Measurements from ENCODE around the gene TAF9.

TAF9 gene

GRCh38 chr5:69369340-69370121, at the start of gene TAF9, which contains the start of the genes AK6 and RAD17:
Gene TAF9 (minus strand): TSS chr5:69369520. CDS start chr5:69365737, 3,783 bp downstream.
Gene AK6 (minus strand): TSS chr5:69369520. CDS start chr5:69369490, 30 bp downstream.
Gene RAD17 (plus strand): TSS chr5:69369818. CDS start chr5:69372209, 2,391 bp downstream.
- DNase-seq: peak; percentile 92

- DNase-seq: no peak
Observed at GRCh38 chr5:69418554-69418953, 49.2 kb upstream of the TAF9 start.

GRCh38 chr5:69416699-69417098, 47.4 kb upstream of the TAF9 start:
- no peak for DNase-seq

- DNase-seq: no peak
Observed at GRCh38 chr5:69416180-69416579, 46.9 kb upstream of the TAF9 start.

GRCh38 chr5:69415584-69415958, 46.3 kb upstream of the TAF9 start:
- no peak for DNase-seq

GRCh38 chr5:69414885-69415583, 45.7 kb upstream of the TAF9 start, which contains the start of gene MARVELD2:
Gene MARVELD2 (plus strand): TSS chr5:69415116. CDS start chr5:69419386, 4,270 bp downstream.
- DNase-seq: peak; percentile 37

- no peak for DNase-seq
Observed at GRCh38 chr5:69404659-69405330, 35.5 kb upstream of the TAF9 start.

GRCh38 chr5:69378376-69378775, 9.1 kb upstream of the TAF9 start:
- no peak for DNase-seq

- no peak for DNase-seq
Observed at GRCh38 chr5:69374911-69375446, 5.7 kb upstream of the TAF9 start.

- no peak for DNase-seq
Observed at GRCh38 chr5:69372394-69372793, 3.1 kb upstream of the TAF9 start.

- peak; percentile 9 for DNase-seq
Observed at GRCh38 chr5:69370335-69370734, 1.0 kb upstream of the TAF9 start.

- DNase-seq: peak; percentile 39
Observed at GRCh38 chr5:69368458-69369339, 621 bp downstream of the TAF9 start.

GRCh38 chr5:69367697-69368279, 1.5 kb downstream of the TAF9 start:
- no peak for DNase-seq

- DNase-seq: no peak
Observed at GRCh38 chr5:69364850-69365249, 4.5 kb downstream of the TAF9 start.

- DNase-seq: no peak
Observed at GRCh38 chr5:69364414-69364813, 4.9 kb downstream of the TAF9 start.

GRCh38 chr5:69360442-69360841, 8.9 kb downstream of the TAF9 start:
- no peak for DNase-seq

GRCh38 chr5:69359699-69360098, 9.6 kb downstream of the TAF9 start:
- no peak for DNase-seq

GRCh38 chr5:69350664-69351063, 18.7 kb downstream of the TAF9 start:
- no peak for DNase-seq

GRCh38 chr5:69343083-69343482, 26.2 kb downstream of the TAF9 start:
- DNase-seq: no peak

- no peak for DNase-seq
Observed at GRCh38 chr5:69341520-69342161, 27.7 kb downstream of the TAF9 start.

- DNase-seq: no peak
Observed at GRCh38 chr5:69335341-69335935, 33.9 kb downstream of the TAF9 start.
